Immature natural killer cell (primary cell): ENCODE measurements around the gene SMIM32. TPM values are rescaled to one million over a fixed set of nuclear protein-coding genes. Genes with fewer than 3 reads are reported as not detected.

Source experiments
- DNase-seq, 3 donors: peaks; one replicate each; pipeline ENCODE4 v3.0.0; 2022; ENCODE audit warnings: mixed read lengths in 1 of 3
- H3K27ac Mint-ChIP-seq, 6 donors: one replicate each; pipeline ENCODE4 v1.8.0; 2020; ENCODE audit warnings: mixed read lengths in 6 of 6, mild to moderate bottlenecking in 5 of 6, inconsistent platforms in 4 of 6, moderate library complexity in 3 of 6
- H3K27me3 Mint-ChIP-seq, 3 donors: one replicate each; pipeline ENCODE4 v1.8.0; 2020 to 2021; ENCODE audit warnings: low read depth in 3 of 3, mild to moderate bottlenecking in 3 of 3, mixed read lengths in 3 of 3, moderate library complexity in 3 of 3, inconsistent platforms in 1 of 3
- H3K36me3 Mint-ChIP-seq, 3 donors: one replicate each; pipeline ENCODE4 v1.8.0; 2020; ENCODE audit warnings: mixed read lengths in 3 of 3, inconsistent platforms in 2 of 3, mild to moderate bottlenecking in 2 of 3
- H3K4me1 Mint-ChIP-seq, 2 donors: one replicate each; pipeline ENCODE4 v1.8.0; 2020; ENCODE audit warnings: inconsistent platforms in 2 of 2, mild to moderate bottlenecking in 2 of 2, mixed read lengths in 2 of 2, moderate library complexity in 1 of 2
- H3K4me3 Mint-ChIP-seq, 5 donors: one replicate each; pipeline ENCODE4 v1.8.0; 2020; ENCODE audit warnings: mild to moderate bottlenecking in 5 of 5, mixed read lengths in 5 of 5, inconsistent platforms in 3 of 5, moderate library complexity in 3 of 5
- H3K9me3 Mint-ChIP-seq, 6 donors: one replicate each; pipeline ENCODE4 v1.8.0; 2020; ENCODE audit warnings: mild to moderate bottlenecking in 6 of 6, mixed read lengths in 6 of 6, inconsistent platforms in 4 of 6, moderate library complexity in 3 of 6
- polyA plus RNA-seq, 3 donors: library from polyadenylated mRNA; unstranded; fragments of 300-500 nt; fragmentation: Illumina TruSeq; gene quantifications; one replicate each; pipeline ENCODE4 v1.2.3, GENCODE V29; 2021

SMIM32 gene
- polyA plus RNA-seq, 3 donors from 2014 or later = not detected

DNA sequence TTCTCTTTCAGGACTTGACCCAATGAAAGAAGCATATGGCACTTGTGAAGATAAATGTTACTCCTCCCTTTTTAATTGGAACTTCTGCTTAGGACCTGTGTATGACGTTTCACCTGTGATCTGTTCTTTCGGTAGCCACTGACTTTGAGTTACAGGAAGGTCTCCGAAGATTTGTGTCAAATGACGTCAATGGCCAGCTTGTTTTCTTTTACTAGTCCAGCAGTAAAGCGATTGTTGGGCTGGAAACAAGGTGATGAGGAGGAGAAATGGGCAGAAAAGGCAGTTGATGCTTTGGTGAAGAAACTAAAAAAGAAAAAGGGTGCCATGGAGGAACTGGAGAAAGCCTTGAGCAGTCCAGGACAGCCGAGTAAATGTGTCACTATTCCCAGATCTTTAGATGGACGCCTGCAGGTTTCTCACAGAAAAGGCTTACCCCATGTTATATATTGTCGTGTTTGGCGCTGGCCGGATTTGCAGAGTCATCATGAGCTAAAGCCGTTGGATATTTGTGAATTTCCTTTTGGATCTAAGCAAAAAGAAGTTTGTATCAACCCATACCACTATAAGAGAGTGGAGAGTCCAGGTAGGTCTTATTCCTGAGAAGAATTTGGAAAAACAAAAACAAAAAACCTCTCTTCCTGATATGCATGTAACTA lies 39.3 kb downstream of the SMIM32 start:
- Mint-ChIP-seq H3K36me3 (peaks cover 12 to 39% (median 26%) of the 10 kb centered on the region in 3 donors), H3K4me1 (peaks cover 28 to 78% of the 10 kb centered on the region in 2 donors), H3K4me3 (no peak overlapping the region), H3K27me3 (no peaks in the 10 kb centered on the region), H3K9me3 (no peaks in the 10 kb centered on the region), H3K27ac (no peak overlapping the region)
- DNase-seq = no peak

- Mint-ChIP-seq H3K36me3 (peaks cover 10 to 22% (median 15%) of the 10 kb centered on the region in 3 donors), H3K9me3 (no peaks in the 10 kb centered on the region), H3K4me3 (no peak overlapping the region), H3K27me3 (no peaks in the 10 kb centered on the region), H3K4me1 (peaks cover 39 to 55% of the 10 kb centered on the region in 2 donors), H3K27ac (no peak overlapping the region)
- DNase-seq = no peak
These were observed 43.1 kb downstream of the SMIM32 start for GRCh38 chr5:136149891-136150290.

DNA sequence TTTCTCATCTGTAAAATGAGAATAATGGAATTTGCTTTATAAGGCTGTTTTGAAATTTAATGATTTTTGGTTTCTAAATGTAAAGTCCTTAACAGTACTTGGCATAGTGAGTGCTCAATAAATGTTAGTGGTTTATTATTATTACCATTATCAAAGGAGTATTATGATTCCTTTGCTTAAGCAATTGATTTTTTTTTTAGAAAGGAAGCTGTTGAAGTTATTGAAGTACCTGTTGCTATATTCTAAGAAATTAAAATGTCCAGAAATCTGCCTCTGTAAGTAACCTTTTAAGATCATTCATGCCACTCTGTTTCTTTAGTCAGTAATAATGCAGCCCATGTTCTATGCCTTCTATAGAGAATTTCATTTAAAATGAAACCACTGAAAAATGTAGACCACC lies 45.3 kb downstream of the SMIM32 start:
- no peak overlapping the region for H3K4me3 Mint-ChIP-seq

GRCh38 chr5:136146201-136146600 lies 46.8 kb downstream of the SMIM32 start:
- Mint-ChIP-seq H3K9me3 (no peaks in the 10 kb centered on the region), H3K27ac (no peak overlapping the region), H3K27me3 (no peaks in the 10 kb centered on the region), H3K4me1 (peaks cover 31 to 33% of the 10 kb centered on the region in 2 donors), H3K36me3 (no peaks in the 10 kb centered on the region), H3K4me3 (no peak overlapping the region)
- no peak for DNase-seq

More for the DNA sequence above, 45.3 kb downstream of the SMIM32 start:
- no peak for DNase-seq
- Mint-ChIP-seq H3K9me3 (no peaks in the 10 kb centered on the region), H3K27me3 (no peaks in the 10 kb centered on the region), H3K4me1 (peaks cover 36 to 46% of the 10 kb centered on the region in 2 donors), H3K27ac (no peak overlapping the region), H3K36me3 (peaks cover 0 to 7% (median 0%) of the 10 kb centered on the region in 3 donors)

DNA sequence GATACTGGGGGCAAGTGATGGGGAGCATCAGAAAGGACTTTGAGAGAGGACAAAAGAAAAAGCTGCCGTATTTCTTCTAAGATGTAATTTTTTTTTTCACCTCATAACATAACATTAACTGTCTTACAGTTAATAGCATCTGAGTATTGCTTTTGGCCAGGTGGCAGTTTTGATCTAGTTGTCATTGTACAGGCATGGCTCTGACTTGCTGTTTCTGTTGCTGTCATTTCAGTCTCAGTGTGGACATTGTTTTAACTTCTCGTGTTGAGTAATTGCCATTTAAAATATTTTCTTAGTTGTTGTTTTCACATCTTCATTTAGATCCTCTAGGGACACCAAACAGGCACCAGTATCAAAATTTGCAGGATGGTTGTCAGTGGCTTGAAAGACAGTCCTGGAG lies 47.9 kb downstream of the SMIM32 start:
- H3K9me3 Mint-ChIP-seq = no peaks in the 10 kb centered on the region
- no peak overlapping the region for H3K27ac Mint-ChIP-seq
- no peak overlapping the region for H3K4me3 Mint-ChIP-seq
- no peaks in the 10 kb centered on the region for H3K36me3 Mint-ChIP-seq
- peaks cover 24 to 25% of the 10 kb centered on the region in 2 donors for H3K4me1 Mint-ChIP-seq
- no peak for DNase-seq
- no peaks in the 10 kb centered on the region for H3K27me3 Mint-ChIP-seq

DNA sequence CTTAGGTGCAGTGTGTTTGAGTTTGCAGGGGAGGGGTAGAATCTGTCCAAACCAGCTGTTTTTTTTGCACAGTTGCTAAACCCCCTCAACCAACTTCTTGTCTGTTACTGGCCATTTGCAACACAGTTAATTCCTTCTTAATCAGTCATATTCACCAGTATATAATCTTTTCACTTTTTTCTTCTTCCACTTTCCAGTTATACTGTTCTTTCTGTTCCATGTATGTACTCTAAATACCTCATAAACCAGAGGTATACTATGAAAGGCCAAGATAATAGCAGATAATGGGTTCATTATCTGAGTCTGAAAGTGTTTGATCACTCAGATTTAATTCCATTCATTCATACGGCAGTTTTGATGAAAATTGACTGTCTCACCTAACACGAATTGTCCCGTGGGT lies 49.2 kb downstream of the SMIM32 start:
- Mint-ChIP-seq H3K27me3 (no peaks in the 10 kb centered on the region), H3K27ac (no peak overlapping the region), H3K4me1 (peaks cover 20 to 23% of the 10 kb centered on the region in 2 donors), H3K9me3 (no peaks in the 10 kb centered on the region), H3K4me3 (no peak overlapping the region), H3K36me3 (no peaks in the 10 kb centered on the region)
- DNase-seq = no peak

DNA sequence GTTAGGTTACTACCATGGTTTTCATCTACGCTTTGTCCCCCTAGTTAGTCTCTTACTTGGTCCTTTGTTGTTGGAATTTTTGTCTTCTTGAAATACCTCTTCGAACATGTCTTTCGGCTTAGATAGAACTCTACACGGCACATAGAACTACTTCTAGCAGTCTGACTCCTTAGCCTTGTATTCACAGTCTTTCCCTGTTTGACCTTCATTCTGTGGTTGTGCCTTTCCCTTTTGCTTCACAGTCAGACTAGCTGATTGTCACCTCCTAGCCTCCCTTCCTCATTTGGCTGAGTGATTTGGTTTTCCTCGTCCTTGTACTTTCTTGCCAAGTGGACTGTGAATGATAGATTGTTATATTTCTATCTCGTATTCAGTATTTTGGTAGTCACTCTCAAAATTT lies 49.6 kb downstream of the SMIM32 start:
- no peak for DNase-seq
- H3K27ac Mint-ChIP-seq = no peak overlapping the region
- no peaks in the 10 kb centered on the region for H3K27me3 Mint-ChIP-seq
- H3K4me3 Mint-ChIP-seq = no peak overlapping the region
- H3K4me1 Mint-ChIP-seq = peaks cover 22 to 26% of the 10 kb centered on the region in 2 donors
- no peaks in the 10 kb centered on the region for H3K36me3 Mint-ChIP-seq
- H3K9me3 Mint-ChIP-seq = no peaks in the 10 kb centered on the region

- Mint-ChIP-seq H3K9me3 (no peaks in the 10 kb centered on the region), H3K4me1 (peaks cover 31 to 33% of the 10 kb centered on the region in 2 donors), H3K36me3 (no peaks in the 10 kb centered on the region), H3K4me3 (no peak overlapping the region), H3K27ac (no peak overlapping the region), H3K27me3 (no peaks in the 10 kb centered on the region)
- DNase-seq = no peak
These were observed 51.4 kb downstream of the SMIM32 start for GRCh38 chr5:136141561-136141960.

Other genes starting within 250 kb of the SMIM32 start
- gene LECT2, start 238.2 kb downstream of the SMIM32 start, polyA plus RNA-seq = not detected
- 10 to 100 TPM in 2 of 3 donors, 1 to 10 TPM in 1; 2.2 to 13.3 (median 10.9) TPM for gene TGFBI, start 164.2 kb downstream of the SMIM32 start, polyA plus RNA-seq
- gene SMAD5, start 60.3 kb downstream of the SMIM32 start, polyA plus RNA-seq = 10 to 100 TPM; 23.9 to 37.8 (median 32.5) TPM
- not detected for gene TRPC7, start 172.4 kb upstream of the SMIM32 start, polyA plus RNA-seq